NT2/D1 (cell line): ENCODE measurements around the gene SRPRB.

Experiments
- DNase-seq: peaks from one replicate; pipeline ENCODE4 v3.0.0-alpha.2; 2011; ENCODE audit warnings: low read depth, low spot score
- H3K27me3 ChIP-seq: 2 replicates; pipeline ENCODE4 v1.6.0; 2011; ENCODE audit warnings: mild to moderate bottlenecking; ENCODE audit not compliant: insufficient read length, insufficient read depth
- H3K36me3 ChIP-seq: 2 replicates; pipeline ENCODE4 v1.6.1; 2011; ENCODE audit warnings: mild to moderate bottlenecking, low read length, mixed read lengths; ENCODE audit not compliant: insufficient read depth, insufficient read length
- H3K4me1 ChIP-seq: 2 replicates; pipeline ENCODE4 v1.5.1; 2011; ENCODE audit not compliant: insufficient read depth, insufficient read length
- H3K4me3 ChIP-seq: 2 replicates; pipeline ENCODE4 v1.5.1; 2011; ENCODE audit warnings: low read depth; ENCODE audit not compliant: insufficient read length
- H3K9ac ChIP-seq: 2 replicates; pipeline ENCODE4 v1.6.0; 2011; ENCODE audit warnings: low read depth; ENCODE audit not compliant: insufficient read length
- H3K9me3 ChIP-seq: 2 replicates; pipeline ENCODE4 v1.5.1; 2011; ENCODE audit warnings: mild to moderate bottlenecking, low read length; ENCODE audit not compliant: insufficient read depth
- SUZ12 ChIP-seq: IDR thresholded peaks from 2 replicates; pipeline ENCODE4 v1.6.1; 2011; ENCODE audit not compliant: insufficient read length, insufficient read depth; ENCODE audit errors: extremely low read depth
- YY1 ChIP-seq: IDR thresholded peaks from 2 replicates; pipeline ENCODE4 v1.6.1; 2011; ENCODE audit not compliant: insufficient read length, insufficient read depth
- ZNF274 ChIP-seq: IDR thresholded peaks from 2 replicates; pipeline ENCODE4 v1.6.1; 2011; ENCODE audit warnings: mild to moderate bottlenecking, low read depth, low read length

Gene SRPRB

GRCh38 chr3:133868186-133868585, 62.6 kb downstream of the SRPRB start:
- TF ChIP-seq ZNF274 (no peak), SUZ12 (no peak), YY1 (no peak)
- no peaks in the 10 kb centered on the region for H3K27me3 ChIP-seq

GRCh38 chr3:133868758-133869475, 63.3 kb downstream of the SRPRB start:
- TF ChIP-seq ZNF274 (no peak), SUZ12 (no peak), YY1 (no peak)
- no peak for DNase-seq

More at GRCh38 chr3:133868186-133868585, 62.6 kb downstream of the SRPRB start:
- Histone ChIP-seq H3K4me1 (peaks cover 6% of the 10 kb centered on the region), H3K4me3 (no peak overlapping the region), H3K36me3 (peaks cover 2% of the 10 kb centered on the region), H3K9ac (no peak overlapping the region), H3K9me3 (no peaks in the 10 kb centered on the region)
- no peak for DNase-seq

GRCh38 chr3:133869586-133869985, 64.0 kb downstream of the SRPRB start:
- no peak for DNase-seq
- Histone ChIP-seq H3K9ac (no peak overlapping the region), H3K36me3 (no peaks in the 10 kb centered on the region), H3K4me3 (no peak overlapping the region), H3K27me3 (no peaks in the 10 kb centered on the region), H3K9me3 (no peaks in the 10 kb centered on the region), H3K4me1 (peaks cover 6% of the 10 kb centered on the region)
- TF ChIP-seq SUZ12 (no peak), YY1 (no peak), ZNF274 (no peak)

More at GRCh38 chr3:133868758-133869475, 63.3 kb downstream of the SRPRB start:
- Histone ChIP-seq H3K4me1 (peaks cover 6% of the 10 kb centered on the region), H3K9me3 (no peaks in the 10 kb centered on the region), H3K9ac (no peak overlapping the region), H3K36me3 (peaks cover 2% of the 10 kb centered on the region), H3K27me3 (no peaks in the 10 kb centered on the region), H3K4me3 (no peak overlapping the region)

GRCh38 chr3:133870822-133871221, 65.2 kb downstream of the SRPRB start:
- DNase-seq: no peak
- no peaks in the 10 kb centered on the region for H3K9me3 ChIP-seq
- no peak overlapping the region for H3K9ac ChIP-seq
- peaks cover 4% of the 10 kb centered on the region for H3K4me1 ChIP-seq
- no peak overlapping the region for H3K4me3 ChIP-seq
- TF ChIP-seq SUZ12 (no peak), YY1 (no peak), ZNF274 (no peak)
- H3K36me3 ChIP-seq: no peaks in the 10 kb centered on the region
- no peaks in the 10 kb centered on the region for H3K27me3 ChIP-seq
